Right kidney (tissue), 1 donor: ENCODE data around the gene CCDC91.
"Not testable (repeated sequence)": the region's sequence is repeated elsewhere in the genome, so short reads cannot be mapped to it uniquely, and the experiment has no call there.

Experiments used
- DNase-seq: peaks from one replicate; pipeline ENCODE4 v3.0.0-alpha.2; 2016

Gene CCDC91

GRCh38 chr12:28290262-28290661 lies 100.0 kb downstream of the CCDC91 start:
- DNase-seq: no peak

GRCh38 chr12:28292699-28293098 lies 102.4 kb downstream of the CCDC91 start:
- no peak for DNase-seq

- DNase-seq: no peak
Observed at GRCh38 chr12:28294300-28294699, 104.0 kb downstream of the CCDC91 start.

- DNase-seq: no peak
Observed at GRCh38 chr12:28296287-28296686, 106.0 kb downstream of the CCDC91 start.

GRCh38 chr12:28303192-28303591 lies 112.9 kb downstream of the CCDC91 start:
- no peak for DNase-seq

- no peak for DNase-seq
Observed at GRCh38 chr12:28306535-28306934, 116.3 kb downstream of the CCDC91 start.

- no peak for DNase-seq
Observed at GRCh38 chr12:28308891-28309290, 118.6 kb downstream of the CCDC91 start.

- no peak for DNase-seq
Observed at GRCh38 chr12:28313631-28314030, 123.4 kb downstream of the CCDC91 start.

- no peak for DNase-seq
Observed at GRCh38 chr12:28316049-28316448, 125.8 kb downstream of the CCDC91 start.

- no peak for DNase-seq
Observed at GRCh38 chr12:28318273-28318672, 128.0 kb downstream of the CCDC91 start.

- DNase-seq: no peak
Observed at GRCh38 chr12:28320353-28320752, 130.1 kb downstream of the CCDC91 start.

- DNase-seq: no peak
Observed at GRCh38 chr12:28327722-28328121, 137.5 kb downstream of the CCDC91 start.

- DNase-seq: no peak
Observed at GRCh38 chr12:28328967-28329366, 138.7 kb downstream of the CCDC91 start.

- DNase-seq: not testable (repeated sequence)
Observed at GRCh38 chr12:28329727-28330126, 139.5 kb downstream of the CCDC91 start.

- DNase-seq: not testable (repeated sequence)
Observed at GRCh38 chr12:28330232-28330631, 140.0 kb downstream of the CCDC91 start.

- DNase-seq: no peak
Observed at GRCh38 chr12:28331130-28331529, 140.9 kb downstream of the CCDC91 start.

- DNase-seq: no peak
Observed at GRCh38 chr12:28340261-28341045, 150.2 kb downstream of the CCDC91 start.

- no peak for DNase-seq
Observed at GRCh38 chr12:28343713-28344112, 153.5 kb downstream of the CCDC91 start.

- DNase-seq: no peak
Observed at GRCh38 chr12:28346567-28346966, 156.3 kb downstream of the CCDC91 start.

- DNase-seq: no peak
Observed at GRCh38 chr12:28349196-28349595, 158.9 kb downstream of the CCDC91 start.

GRCh38 chr12:28350502-28350901 lies 160.2 kb downstream of the CCDC91 start:
- DNase-seq: no peak

- no peak for DNase-seq
Observed at GRCh38 chr12:28351414-28351813, 161.2 kb downstream of the CCDC91 start.

GRCh38 chr12:28355161-28355560 lies 164.9 kb downstream of the CCDC91 start:
- no peak for DNase-seq

- no peak for DNase-seq
Observed at GRCh38 chr12:28360253-28360652, 170.0 kb downstream of the CCDC91 start.

GRCh38 chr12:28367326-28367725 lies 177.1 kb downstream of the CCDC91 start:
- no peak for DNase-seq
